Body of pancreas (tissue), 4 donors: ENCODE measurements around the gene TMEM234.

Experiments
- POLR2A ChIP-seq, 3 donors: fragments of 450-650 bp; IDR thresholded peaks; one replicate each; pipeline ENCODE4 v1.6.1; 2016; ENCODE audit warnings: antibody characterized with exemption in 3 of 3, mild to moderate bottlenecking in 2 of 3
- TF ChIP-seq, protein P1 (sequence below), 7 experiments: fragments of 450-650 bp in 4 of 7; fragments of 200-600 bp in 3 of 7; sonication (generic) in 3 of 7; IDR thresholded peaks; one replicate each; pipeline ENCODE4 v1.5.1; 2016 to 2019; ENCODE audit warnings: antibody characterized with exemption in 7 of 7

- TF ChIP-seq, protein P1, sequence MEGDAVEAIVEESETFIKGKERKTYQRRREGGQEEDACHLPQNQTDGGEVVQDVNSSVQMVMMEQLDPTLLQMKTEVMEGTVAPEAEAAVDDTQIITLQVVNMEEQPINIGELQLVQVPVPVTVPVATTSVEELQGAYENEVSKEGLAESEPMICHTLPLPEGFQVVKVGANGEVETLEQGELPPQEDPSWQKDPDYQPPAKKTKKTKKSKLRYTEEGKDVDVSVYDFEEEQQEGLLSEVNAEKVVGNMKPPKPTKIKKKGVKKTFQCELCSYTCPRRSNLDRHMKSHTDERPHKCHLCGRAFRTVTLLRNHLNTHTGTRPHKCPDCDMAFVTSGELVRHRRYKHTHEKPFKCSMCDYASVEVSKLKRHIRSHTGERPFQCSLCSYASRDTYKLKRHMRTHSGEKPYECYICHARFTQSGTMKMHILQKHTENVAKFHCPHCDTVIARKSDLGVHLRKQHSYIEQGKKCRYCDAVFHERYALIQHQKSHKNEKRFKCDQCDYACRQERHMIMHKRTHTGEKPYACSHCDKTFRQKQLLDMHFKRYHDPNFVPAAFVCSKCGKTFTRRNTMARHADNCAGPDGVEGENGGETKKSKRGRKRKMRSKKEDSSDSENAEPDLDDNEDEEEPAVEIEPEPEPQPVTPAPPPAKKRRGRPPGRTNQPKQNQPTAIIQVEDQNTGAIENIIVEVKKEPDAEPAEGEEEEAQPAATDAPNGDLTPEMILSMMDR (IDR thresholded peaks at IDR 0.05) = no peak
- TF ChIP-seq POLR2A (IDR thresholded peaks at IDR 0.05) = no peak
Measured at GRCh38 chr1:32181563-32181962, 40.6 kb downstream of the TMEM234 start.
